Stimulated activated CD8-positive, alpha-beta memory T cell treated with anti-CD3 and anti-CD28 coated beads, Interleukin-12 subunit alpha, Interleukin-12 subunit beta, amount 100 ng/mL, for 24 hours (primary cell): ENCODE data around the gene SHC1.
A peak's percentile ranks its signal among the peaks of the same experiment; 100 is the strongest.

Experiments
- DNase-seq: peaks from one replicate; pipeline ENCODE4 v3.0.0-alpha.2; 2020; ENCODE audit errors: extremely low read depth

SHC1 gene

DNA sequence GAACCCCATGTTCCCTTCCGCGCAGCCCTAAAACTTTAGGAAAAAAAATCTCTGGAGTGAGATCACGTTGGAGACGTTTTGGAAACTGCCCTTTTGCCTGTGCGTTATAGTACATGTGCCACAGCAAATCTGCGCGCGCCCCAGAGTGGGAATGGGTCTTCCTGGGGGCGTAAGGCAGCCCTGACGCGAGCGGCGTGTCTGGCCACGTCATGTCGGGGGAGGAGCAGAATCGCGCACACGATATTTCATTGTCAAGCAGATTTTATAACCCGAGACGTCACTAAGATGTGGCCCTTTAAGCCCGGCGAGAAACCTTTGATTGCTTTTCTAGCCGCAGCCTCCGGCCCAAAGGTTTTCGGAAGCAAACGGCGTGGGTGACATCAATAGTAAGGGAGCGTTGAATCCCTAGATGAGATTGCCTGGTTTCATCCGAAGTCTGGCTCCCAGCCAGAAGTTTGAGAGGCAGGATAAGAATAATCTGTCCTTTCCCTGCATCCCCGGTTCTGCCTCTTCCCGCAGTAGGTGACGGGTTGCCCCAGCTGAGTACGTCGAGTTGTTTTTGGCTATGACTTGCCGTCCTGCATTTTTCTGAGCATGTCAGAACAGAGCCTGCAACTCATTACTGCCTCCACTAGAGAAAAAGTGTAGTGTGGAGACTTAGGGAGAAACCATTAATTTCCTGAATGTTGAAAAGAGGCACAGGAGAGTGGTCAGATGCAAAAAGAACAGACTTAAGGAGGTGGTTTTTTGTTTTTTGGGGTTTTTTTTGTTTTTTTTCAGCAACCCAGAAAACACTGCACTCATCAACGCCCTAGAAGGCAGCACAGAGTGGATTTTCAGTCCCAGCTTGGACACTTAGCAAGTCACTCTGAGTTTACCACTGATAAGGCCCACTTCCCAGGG, 33.2 kb downstream of the SHC1 start:
- peak; percentile 78 for DNase-seq

- DNase-seq: peak; percentile 84
Observed at GRCh38 chr1:154936555-154937084, 33.9 kb downstream of the SHC1 start, which contains the start of gene PMVK. TSS of gene PMVK (minus strand) at chr1:154936719. CDS start at chr1:154936685, 34 bp downstream.

- DNase-seq: no peak
Observed at GRCh38 chr1:154935749-154936554, 34.6 kb downstream of the SHC1 start.

GRCh38 chr1:154934358-154934948, 36.1 kb downstream of the SHC1 start:
- no peak for DNase-seq

DNA sequence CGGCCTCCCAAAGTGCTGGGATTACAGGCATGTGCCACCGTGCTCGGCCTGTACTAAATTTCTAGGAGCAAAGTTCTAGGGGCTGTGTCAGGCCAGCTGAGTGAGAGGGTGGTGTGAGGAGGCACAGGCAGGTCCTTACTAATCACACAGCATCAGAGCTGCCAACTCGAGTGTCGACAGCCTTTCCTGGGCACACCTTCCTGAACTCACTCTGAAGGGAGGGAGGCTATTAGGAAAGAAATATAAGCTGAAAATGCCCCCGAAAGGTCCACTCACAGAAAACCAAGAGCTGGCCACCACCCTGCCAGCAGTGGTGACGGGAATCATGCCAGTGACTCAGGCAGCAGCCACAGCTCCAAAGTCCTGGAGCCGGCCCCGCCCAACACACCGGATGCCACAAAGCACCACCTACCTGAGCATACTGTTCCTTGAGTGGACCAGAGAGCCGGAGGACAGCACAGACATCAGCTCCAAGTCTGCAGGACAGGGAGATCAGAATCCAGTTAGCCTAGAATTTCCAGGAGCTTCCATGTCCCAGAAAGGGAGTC, 38.5 kb downstream of the SHC1 start:
- no peak for DNase-seq

GRCh38 chr1:154926201-154926600, 44.3 kb downstream of the SHC1 start:
- no peak for DNase-seq

DNA sequence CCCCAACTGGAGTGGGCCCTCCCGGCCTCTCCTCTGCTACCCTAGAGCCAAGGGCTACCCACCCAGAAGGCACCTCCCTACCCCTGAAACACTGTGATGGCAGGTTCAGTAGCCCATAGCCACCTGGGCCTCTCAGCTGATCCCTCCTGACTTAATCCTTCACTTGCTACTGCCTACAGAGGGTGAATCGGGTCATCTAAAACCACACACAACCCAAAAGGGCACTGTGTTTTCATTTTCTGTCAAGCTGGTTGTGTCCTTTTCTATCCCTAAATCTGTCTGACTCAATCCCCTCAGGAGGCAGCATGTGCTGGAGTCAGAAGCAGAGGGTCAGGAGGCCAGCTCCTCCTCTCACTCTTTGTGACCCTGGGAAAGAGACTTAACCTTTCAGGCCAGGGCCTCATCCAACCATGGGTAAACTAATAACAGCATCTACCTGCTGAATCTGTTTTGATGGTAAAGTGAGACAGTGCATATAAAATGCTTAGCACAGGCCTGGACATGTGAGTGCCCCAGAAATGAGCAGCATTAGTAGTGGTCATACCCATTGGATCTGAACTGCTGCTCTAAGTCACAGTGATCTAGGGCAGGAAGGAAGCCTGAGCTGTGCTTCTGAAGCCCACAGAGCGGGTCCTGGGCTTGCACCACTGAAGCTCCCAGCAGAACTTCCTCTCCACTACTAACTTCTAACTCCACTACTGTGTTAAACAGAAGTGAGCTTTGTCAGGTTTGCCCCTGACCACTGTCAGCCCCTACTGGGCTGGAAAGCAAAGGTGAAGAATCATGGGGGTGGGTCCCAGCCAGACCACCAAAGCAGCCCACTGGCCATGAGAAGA, 45.0 kb downstream of the SHC1 start:
- no peak for DNase-seq

DNA sequence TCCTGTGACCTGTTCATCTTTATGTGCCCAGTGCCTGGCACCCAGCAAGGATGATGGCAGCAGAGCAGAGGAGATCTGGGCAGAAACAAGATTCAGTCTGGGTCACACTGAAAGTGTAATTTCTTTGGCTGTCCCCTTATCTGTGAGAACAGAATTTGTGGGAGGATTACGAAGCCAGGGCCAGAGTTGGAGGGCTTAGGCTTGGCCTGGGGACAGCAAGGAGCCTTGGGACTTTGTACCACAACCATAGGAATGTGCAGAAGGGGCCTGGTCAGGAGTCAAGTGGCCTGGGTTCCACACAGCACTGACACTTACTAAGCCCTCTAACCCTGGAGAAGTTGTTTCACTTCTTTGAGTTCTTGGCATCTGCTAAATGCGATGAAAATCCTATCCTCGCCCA, 46.9 kb downstream of the SHC1 start:
- no peak for DNase-seq

- DNase-seq: no peak
Observed at GRCh38 chr1:154913273-154913672, 57.3 kb downstream of the SHC1 start.

DNA sequence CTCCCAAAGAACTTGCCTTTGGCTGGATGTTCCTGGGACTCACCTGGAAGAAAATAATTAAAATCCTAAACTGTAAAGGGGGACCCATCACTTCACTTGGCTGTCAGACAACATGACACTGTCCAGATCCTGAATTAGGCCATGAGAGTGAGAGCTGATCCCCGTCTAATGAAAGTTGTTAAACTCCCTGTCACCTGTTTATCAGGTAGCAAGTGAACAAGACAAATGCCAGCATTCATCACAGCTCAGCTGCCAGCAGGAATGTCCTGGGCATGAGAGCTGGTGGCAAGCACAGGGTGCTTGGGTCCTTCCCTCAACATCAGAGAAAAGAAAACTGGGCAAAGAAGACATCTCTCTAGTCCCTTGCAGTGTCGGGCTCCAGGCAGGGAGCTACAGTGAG, 57.8 kb downstream of the SHC1 start:
- no peak for DNase-seq
